Calu3 (cell line): Measurements from ENCODE around the gene CDK5RAP1. TPM values are rescaled to one million over a fixed set of nuclear protein-coding genes. Genes with fewer than 3 reads are reported as not detected.

Source experiments
- BruUV-seq: library from RNA; stranded (reverse); fragments of 400-500 nt; replicated peaks from 2 replicates; lab custom pipeline; 2021; lab: Mats Ljungman, UMichigan
- CTCF ChIA-PET: fragments of 300-600 bp; sonication (Branson Sonifier 250); formaldehyde crosslinking; loops from one replicate; lab custom pipeline; 2022; ENCODE audit warnings: antibody characterized with exemption; lab: Charles Lee
- DNase-seq: peaks from one replicate; pipeline ENCODE4 v3.0.0; 2022
- H3K27ac Mint-ChIP-seq: one replicate; pipeline ENCODE4 v1.8.0; 2022; ENCODE audit warnings: mixed read lengths; ENCODE audit not compliant: unreplicated experiment
- H3K27me3 Mint-ChIP-seq: one replicate; pipeline ENCODE4 v1.8.0; 2022; ENCODE audit warnings: mixed read lengths; ENCODE audit not compliant: unreplicated experiment
- H3K36me3 Mint-ChIP-seq: one replicate; pipeline ENCODE4 v1.8.0; 2022; ENCODE audit warnings: mild to moderate bottlenecking, moderate library complexity, mixed read lengths; ENCODE audit not compliant: insufficient read depth, unreplicated experiment
- H3K4me1 Mint-ChIP-seq: one replicate; pipeline ENCODE4 v1.8.0; 2022; ENCODE audit warnings: mild to moderate bottlenecking, low read depth, mixed read lengths; ENCODE audit not compliant: unreplicated experiment
- H3K4me3 Mint-ChIP-seq: one replicate; pipeline ENCODE4 v1.8.0; 2022; ENCODE audit warnings: mild to moderate bottlenecking, low read depth, moderate library complexity, mixed read lengths; ENCODE audit not compliant: unreplicated experiment
- H3K9me3 Mint-ChIP-seq: one replicate; pipeline ENCODE4 v1.8.0; 2022; ENCODE audit warnings: low read depth, mixed read lengths; ENCODE audit not compliant: unreplicated experiment
- CTCF ChIP-seq: fragments of 200-600 bp; IDR thresholded peaks from one replicate; pipeline ENCODE4 v1.8.0; 2022; ENCODE audit warnings: antibody characterized with exemption; ENCODE audit not compliant: unreplicated experiment
- intact Hi-C: fragments of 100-400 bp; cut with micrococcal nuclease; formaldehyde crosslinking; loops from one replicate; pipeline ENCODE4 v1.10.0; 2022; ENCODE audit not compliant: unreplicated experiment
- total RNA-seq: library from RNA; stranded (reverse); gene quantifications from 2 replicates; pipeline ENCODE4 v1.2.3, GENCODE V29; 2022

CDK5RAP1 gene
- total RNA-seq, 1 experiment from 2014 or later = 65.8 TPM

- H3K27me3 Mint-ChIP-seq = peaks cover 53% of the 10 kb centered on the region
- H3K4me1 Mint-ChIP-seq = peaks cover 18% of the 10 kb centered on the region
- H3K27ac Mint-ChIP-seq = no peak overlapping the region
- H3K36me3 Mint-ChIP-seq = no peaks in the 10 kb centered on the region
- TF ChIP-seq CTCF = no peak
- no peak for DNase-seq
- no TSS peak for BruUV-seq
- H3K4me3 Mint-ChIP-seq = no peak overlapping the region
- CTCF ChIA-PET = interaction anchor here (0.7 to 0.9 kb wide), 2 partner anchors 48 to 83 kb away, joined by 3 to 4 read pairs; no protein-coding TSS in a partner anchor
- H3K9me3 Mint-ChIP-seq = no peaks in the 10 kb centered on the region
- intact Hi-C loops = no loop called here
These were observed 90.9 kb downstream of the CDK5RAP1 start for GRCh38 chr20:33310327-33310899.

GRCh38 chr20:33309631-33310030 lies 91.7 kb downstream of the CDK5RAP1 start:
- Mint-ChIP-seq H3K4me3 (no peak overlapping the region), H3K27me3 (peaks cover 45% of the 10 kb centered on the region), H3K36me3 (no peaks in the 10 kb centered on the region), H3K4me1 (peaks cover 18% of the 10 kb centered on the region), H3K9me3 (no peaks in the 10 kb centered on the region), H3K27ac (no peak overlapping the region)
- BruUV-seq = no TSS peak
- no peak for DNase-seq
- TF ChIP-seq CTCF = no peak
- intact Hi-C loops = no loop called here
- CTCF ChIA-PET = no interaction called here

Other genes starting within 250 kb of the CDK5RAP1 start
- gene BPIFA2, start 233.4 kb downstream of the CDK5RAP1 start, total RNA-seq = not detected in 2 replicates
- not detected in 2 replicates for gene BPIFA3, start 184.2 kb downstream of the CDK5RAP1 start, total RNA-seq
- gene BPIFA1, start 165.5 kb downstream of the CDK5RAP1 start, total RNA-seq = not detected in 2 replicates
- gene BPIFB1, start 118.3 kb downstream of the CDK5RAP1 start, total RNA-seq = 8.5 and 9.2 TPM in 2 replicates
- 5.1 and 7.6 TPM in 2 replicates for gene SNTA1, start 42.2 kb upstream of the CDK5RAP1 start, total RNA-seq
- gene CBFA2T2, start 88.6 kb upstream of the CDK5RAP1 start, total RNA-seq = 17.8 and 20.5 TPM in 2 replicates